PC-9 (cell line): ENCODE measurements around the gene CD151. TPM values are rescaled to one million over a fixed set of nuclear protein-coding genes. Genes with fewer than 3 reads are reported as not detected.

Experiments used
- BruUV-seq: library from RNA; stranded (reverse); fragments of 400-500 nt; replicated peaks from 2 replicates; lab custom pipeline; 2021; lab: Mats Ljungman, UMichigan
- CTCF ChIA-PET: fragments of 300-600 bp; sonication (Branson Sonifier 250); formaldehyde crosslinking; loops from one replicate; lab custom pipeline; 2022; ENCODE audit warnings: antibody characterized with exemption; lab: Charles Lee
- POLR2A ChIA-PET: fragments of 300-600 bp; sonication (Branson Sonifier 250); formaldehyde crosslinking; loops from one replicate; lab custom pipeline; 2022; ENCODE audit warnings: antibody characterized with exemption; ENCODE audit not compliant: unreplicated experiment; lab: Charles Lee
- DNase-seq, 2 experiments: peaks; one replicate each; pipeline versions ENCODE4 v3.0.0 to v3.0.0-alpha.2; 2015 to 2022; ENCODE audit warnings: mixed read lengths in 1 of 2
- H2AFZ ChIP-seq: fragments of 200-600 bp; sonication (generic); 2 replicates; pipeline ENCODE4 v1.8.1; 2017; ENCODE audit warnings: antibody characterized with exemption
- H3F3A ChIP-seq: fragments of 200-600 bp; sonication (generic); 2 replicates; pipeline ENCODE4 v1.8.1; 2017; ENCODE audit warnings: antibody characterized with exemption, mild to moderate bottlenecking, low read depth; ENCODE audit not compliant: insufficient read depth
- H3K27ac ChIP-seq: fragments of 200-600 bp; sonication (generic); 2 replicates; pipeline ENCODE4 v1.6.1; 2016; ENCODE audit warnings: mixed run types
- H3K27me3 ChIP-seq: fragments of 200-600 bp; sonication (generic); 2 replicates; pipeline ENCODE4 v1.6.1; 2016; ENCODE audit warnings: low read depth, mixed run types; ENCODE audit not compliant: insufficient read depth
- H3K36me3 ChIP-seq: fragments of 200-600 bp; sonication (generic); 2 replicates; pipeline ENCODE4 v1.6.1; 2016; ENCODE audit warnings: low read depth, mixed run types
- H3K4me1 ChIP-seq: fragments of 200-600 bp; sonication (generic); replicated peaks from 2 replicates; pipeline ENCODE4 v1.6.1; 2016; ENCODE audit warnings: mixed run types; ENCODE audit not compliant: insufficient read depth
- H3K4me2 ChIP-seq: fragments of 200-600 bp; sonication (generic); 2 replicates; pipeline ENCODE4 v1.6.1; 2017; ENCODE audit warnings: mixed run types
- H3K4me3 ChIP-seq: fragments of 200-600 bp; sonication (generic); 2 replicates; pipeline ENCODE4 v1.6.1; 2016; ENCODE audit warnings: mixed run types
- H3K79me2 ChIP-seq: fragments of 200-600 bp; sonication (generic); 2 replicates; pipeline ENCODE4 v1.6.1; 2017; ENCODE audit warnings: low read depth, mixed run types
- H3K9me2 ChIP-seq: fragments of 200-600 bp; sonication (generic); 2 replicates; pipeline ENCODE4 v1.8.1; 2017; ENCODE audit warnings: mild to moderate bottlenecking; ENCODE audit not compliant: insufficient read depth
- H3K9me3 ChIP-seq: fragments of 200-600 bp; sonication (generic); 2 replicates; pipeline ENCODE4 v1.8.1; 2016; ENCODE audit warnings: low read depth; ENCODE audit not compliant: insufficient read depth
- H4K20me1 ChIP-seq: fragments of 200-600 bp; sonication (generic); 2 replicates; pipeline ENCODE4 v1.8.1; 2017; ENCODE audit not compliant: insufficient read depth
- CTCF ChIP-seq: fragments of 200-600 bp; sonication (generic); conservative IDR thresholded peaks from 2 replicates; pipeline ENCODE4 v1.6.1; 2017; ENCODE audit warnings: mixed run types, antibody characterized with exemption, mild to moderate bottlenecking, moderate library complexity
- EZH2 ChIP-seq: fragments of 200-600 bp; sonication (generic); IDR thresholded peaks from 2 replicates; pipeline ENCODE4 v1.8.0; 2017; ENCODE audit warnings: antibody characterized with exemption, low read depth
- intact Hi-C: fragments of 100-400 bp; cut with micrococcal nuclease; formaldehyde crosslinking; loops from one replicate; pipeline ENCODE4 v1.10.0; 2022; ENCODE audit not compliant: unreplicated experiment
- total RNA-seq: library from RNA; stranded (reverse); gene quantifications from 2 replicates; pipeline ENCODE4 v1.2.3, GENCODE V29; 2021

CD151 gene
- total RNA-seq, 1 experiment from 2014 or later = 184 TPM

GRCh38 chr11:872799-873198, 40.0 kb downstream of the CD151 start:
- no peaks in the 10 kb centered on the region for H3K9me2 ChIP-seq
- TF ChIP-seq CTCF = no peak
- no peak for TF ChIP-seq EZH2
- ChIA-PET CTCF (no interaction called here), POLR2A (no interaction called here)
- H3K36me3 ChIP-seq = no peaks in the 10 kb centered on the region
- BruUV-seq = no TSS peak
- H3K4me2 ChIP-seq = no peak overlapping the region
- no peak overlapping the region for H3K27ac ChIP-seq
- H3K9me3 ChIP-seq = no peaks in the 10 kb centered on the region
- H2AFZ ChIP-seq = no peak overlapping the region
- H3K79me2 ChIP-seq = no peaks in the 10 kb centered on the region
- H3F3A ChIP-seq = peaks cover under 1% of the 10 kb centered on the region; the same call in 1 of the 2 replicates
- intact Hi-C loops = no loop called here
- no peak overlapping the region for H3K4me3 ChIP-seq
- H3K27me3 ChIP-seq = no peaks in the 10 kb centered on the region
- H4K20me1 ChIP-seq = peaks cover under 1% of the 10 kb centered on the region
- no peak for DNase-seq
- no peaks in the 10 kb centered on the region for H3K4me1 ChIP-seq

GRCh38 chr11:873706-874105, 41.0 kb downstream of the CD151 start:
- H3K27ac ChIP-seq = no peak overlapping the region
- no peak overlapping the region for H3K4me2 ChIP-seq
- ChIA-PET POLR2A (no interaction called here), CTCF (no interaction called here)
- H3K4me3 ChIP-seq = no peak overlapping the region
- H3K79me2 ChIP-seq = no peaks in the 10 kb centered on the region
- DNase-seq = no peak
- no peaks in the 10 kb centered on the region for H3K4me1 ChIP-seq
- no peaks in the 10 kb centered on the region for H3K9me2 ChIP-seq
- intact Hi-C loops = no loop called here
- no peak overlapping the region for H2AFZ ChIP-seq
- TF ChIP-seq CTCF = no peak
- TF ChIP-seq EZH2 = no peak
- BruUV-seq = no TSS peak
- H3K36me3 ChIP-seq = no peaks in the 10 kb centered on the region
- no peaks in the 10 kb centered on the region for H3K9me3 ChIP-seq
- H3F3A ChIP-seq = peaks cover 6% of the 10 kb centered on the region; the same call in 1 of the 2 replicates
- peaks cover 2% of the 10 kb centered on the region for H4K20me1 ChIP-seq
- no peaks in the 10 kb centered on the region for H3K27me3 ChIP-seq

DNA sequence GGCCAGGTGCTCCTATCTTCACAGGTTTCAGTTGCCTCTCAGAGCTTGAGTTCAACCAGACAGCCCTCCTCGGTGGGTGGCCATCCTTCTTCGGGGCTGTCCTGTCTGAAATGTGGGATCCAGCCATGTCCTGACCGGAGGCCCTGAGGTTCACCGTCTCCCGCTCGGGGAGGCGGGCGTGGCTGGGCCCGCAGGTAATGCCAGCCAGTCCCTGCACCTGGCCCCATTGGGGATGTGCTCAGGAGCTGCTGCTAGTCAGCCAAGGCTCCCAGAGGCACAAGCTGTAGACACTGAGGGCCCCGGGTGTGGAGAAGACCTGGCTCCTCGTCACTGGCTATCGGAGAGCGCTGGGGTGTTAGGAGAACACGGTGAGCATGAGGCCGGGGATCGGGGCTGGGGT, 42.5 kb downstream of the CD151 start:
- Histone ChIP-seq H3K4me2 (no peak overlapping the region), H3K9me2 (no peaks in the 10 kb centered on the region), H3K79me2 (no peaks in the 10 kb centered on the region), H3K4me1 (no peaks in the 10 kb centered on the region), H3K4me3 (no peak overlapping the region), H3K27ac (no peak overlapping the region), H3K9me3 (no peaks in the 10 kb centered on the region), H2AFZ (no peak overlapping the region), H3F3A (peaks cover 6% of the 10 kb centered on the region; the same call in 1 of the 2 replicates), H3K36me3 (no peaks in the 10 kb centered on the region), H3K27me3 (no peaks in the 10 kb centered on the region), H4K20me1 (peaks cover 2% of the 10 kb centered on the region)
- POLR2A ChIA-PET = no interaction called here
- intact Hi-C loops = no loop called here
- CTCF ChIA-PET = no interaction called here
- TF ChIP-seq CTCF (no peak), EZH2 (no peak)
- BruUV-seq = no TSS peak
- no peak for DNase-seq
